Cerebellar cortex (tissue), 1 donor: ENCODE measurements around the gene MAST3.

Source experiments
- DNase-seq: peaks from one replicate; pipeline ENCODE4 v3.0.0-alpha.2; 2015; ENCODE audit warnings: low spot score

Gene MAST3

DNA sequence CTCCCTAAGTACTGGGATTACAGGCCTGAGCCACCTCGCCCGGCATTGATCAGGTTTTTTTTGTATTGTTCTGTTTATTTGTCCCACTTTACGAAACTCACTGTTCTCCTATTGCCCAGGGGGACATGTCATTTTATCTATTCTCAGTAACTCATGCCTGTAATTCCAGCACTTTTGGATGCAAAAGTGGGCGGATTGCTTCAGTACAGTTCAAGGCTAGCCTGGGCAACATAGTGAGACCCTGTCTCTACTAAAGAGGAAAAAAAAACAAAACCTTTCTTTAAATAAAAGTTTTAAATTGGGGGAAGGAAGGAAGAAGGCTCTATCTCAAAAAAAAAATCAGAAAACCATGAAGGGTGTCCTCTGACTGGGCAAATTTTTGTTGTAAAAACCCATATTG lies 92.7 kb downstream of the MAST3 start:
- DNase-seq, result no peak

DNA sequence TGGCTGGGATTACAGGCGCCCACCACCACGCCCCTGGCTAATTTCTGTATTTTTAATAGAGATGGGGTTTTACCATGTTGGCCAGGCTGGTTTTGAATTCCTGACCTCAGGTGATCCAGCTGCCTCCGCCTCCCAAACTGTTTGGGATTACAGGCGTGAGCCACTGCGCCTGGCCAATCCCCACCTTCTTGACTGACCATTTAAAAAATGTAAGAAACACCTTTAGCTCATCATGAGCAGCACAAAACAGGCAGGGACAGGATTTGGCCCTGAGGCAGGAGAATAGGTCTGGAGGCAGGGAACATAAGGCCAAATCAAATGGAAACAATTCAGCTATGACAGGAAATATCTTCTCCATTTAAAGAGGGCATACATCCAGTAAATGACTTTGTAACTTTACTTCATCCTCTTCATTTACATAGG lies 94.1 kb downstream of the MAST3 start:
- DNase-seq, result no peak

DNA sequence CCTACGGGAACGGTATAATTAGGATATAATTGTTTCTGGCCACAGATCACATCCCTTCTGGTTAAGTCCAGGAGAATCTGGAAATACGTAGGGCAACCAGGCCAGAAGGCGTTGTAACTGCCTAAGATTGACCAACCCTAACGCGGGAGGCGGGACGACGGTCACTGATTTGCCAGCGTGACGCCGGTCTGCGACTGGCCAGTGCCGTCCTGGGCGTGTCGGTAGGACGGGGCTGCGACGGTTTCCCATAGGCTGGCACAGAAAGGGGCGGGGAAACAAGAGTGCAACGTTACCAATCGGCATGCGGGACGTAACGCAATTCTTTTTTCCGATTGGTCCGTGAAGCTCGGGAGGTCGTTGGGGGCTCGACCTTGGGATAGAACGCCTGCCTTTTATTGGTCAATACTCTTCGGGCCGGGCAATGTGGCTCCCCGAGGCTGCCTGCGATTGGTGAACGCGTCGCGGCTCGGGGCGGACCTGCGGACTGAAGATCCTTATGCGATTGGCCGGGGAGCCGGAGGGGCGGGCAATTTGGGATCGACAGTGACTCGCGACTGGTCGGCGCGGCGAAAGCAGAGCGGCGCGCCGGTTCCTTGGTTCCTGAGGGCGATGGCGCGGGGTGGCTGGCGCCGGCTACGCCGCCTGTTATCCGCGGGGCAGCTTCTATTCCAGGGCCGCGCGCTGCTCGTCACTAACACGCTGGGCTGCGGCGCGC lies 95.3 kb downstream of the MAST3 start, which contains the start of gene MPV17L2:
TSS of gene MPV17L2 (plus strand) at position 546 of the 715 bp plus-strand sequence. CDS start at position 610, 64 bp downstream.
- peak; percentile 100 for DNase-seq

DNA sequence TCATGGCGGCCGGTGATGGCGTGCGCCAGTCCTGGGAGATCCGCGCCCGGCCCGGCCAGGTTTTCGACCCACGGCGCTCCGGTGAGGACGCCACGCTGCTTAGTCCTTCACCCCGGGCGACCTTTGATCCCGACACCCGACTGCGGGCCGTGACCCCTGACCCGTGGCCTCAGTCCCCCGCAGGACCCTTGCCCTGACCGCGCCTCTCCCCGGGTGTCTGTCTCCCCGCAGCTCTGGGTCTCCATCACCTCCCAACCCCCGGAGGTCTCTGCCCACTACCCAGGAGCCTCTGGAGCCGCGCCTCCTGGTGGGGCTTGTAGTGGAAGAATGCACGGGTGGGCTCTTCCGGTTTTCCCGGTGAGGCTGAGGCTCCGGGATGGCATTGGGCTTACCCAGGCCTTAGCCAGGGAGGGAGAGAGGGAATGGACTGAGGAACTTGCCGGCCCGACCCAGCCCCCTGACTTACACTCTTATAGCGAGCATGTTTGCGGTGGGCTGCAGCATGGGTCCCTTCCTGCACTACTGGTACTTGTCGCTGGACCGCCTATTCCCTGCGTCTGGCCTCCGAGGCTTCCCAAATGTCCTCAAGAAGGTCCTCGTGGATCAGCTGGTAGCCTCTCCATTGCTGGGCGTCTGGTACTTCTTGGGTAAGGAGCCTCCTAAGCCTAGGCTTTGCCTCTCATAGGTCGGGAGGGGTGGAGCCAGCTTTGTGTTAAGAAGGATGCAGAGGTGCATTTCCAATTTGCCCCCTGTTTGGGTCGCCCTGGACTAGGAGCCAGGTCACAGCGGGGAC lies 96.0 kb downstream of the MAST3 start:
- DNase-seq, result no peak

DNA sequence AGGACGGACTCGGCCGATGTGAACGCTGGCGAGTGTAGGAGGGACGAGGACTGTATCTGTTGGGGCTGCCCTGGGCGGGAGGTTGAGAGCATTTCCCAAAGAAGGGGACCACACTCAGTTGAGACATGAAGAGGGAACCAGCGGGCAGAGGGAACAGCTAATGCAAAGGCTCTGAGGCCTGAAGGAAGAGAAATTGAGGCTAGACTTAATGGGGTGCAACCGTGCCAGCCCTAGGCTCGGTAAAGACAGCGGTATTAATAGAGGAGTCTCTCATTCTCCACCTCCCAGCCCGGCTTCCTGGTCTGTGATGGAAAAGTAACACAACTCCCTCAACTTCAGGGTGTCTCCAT lies 96.6 kb downstream of the MAST3 start:
- DNase-seq, result no peak

DNA sequence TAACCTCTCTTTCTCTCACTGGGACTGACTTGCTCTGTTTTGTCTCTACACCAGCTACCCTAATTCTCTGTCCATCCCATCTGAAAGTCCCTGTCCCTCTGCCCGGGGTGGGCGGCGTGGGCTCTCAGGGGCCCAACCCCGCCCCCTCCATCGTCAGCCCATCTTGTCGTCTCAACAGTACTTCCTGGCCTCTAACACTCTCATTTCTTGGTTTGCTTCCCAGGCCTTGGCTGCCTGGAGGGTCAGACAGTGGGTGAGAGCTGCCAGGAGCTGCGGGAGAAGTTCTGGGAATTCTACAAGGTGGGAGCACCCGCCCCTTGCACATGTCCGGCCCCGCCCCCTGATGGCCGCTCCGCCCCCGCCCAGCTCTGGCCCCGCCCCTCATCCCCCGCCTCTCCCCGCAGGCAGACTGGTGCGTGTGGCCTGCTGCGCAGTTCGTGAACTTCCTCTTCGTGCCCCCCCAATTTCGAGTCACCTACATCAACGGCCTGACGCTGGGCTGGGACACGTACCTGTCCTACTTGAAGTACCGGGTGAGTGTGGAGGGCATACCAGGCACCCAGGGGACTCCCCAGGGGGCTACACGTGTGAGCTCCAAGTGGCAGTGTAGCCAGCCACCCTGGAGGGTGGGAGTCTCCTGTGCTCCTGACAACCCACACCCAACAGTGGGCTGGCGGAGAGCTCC lies 97.1 kb downstream of the MAST3 start:
- no peak for DNase-seq

DNA sequence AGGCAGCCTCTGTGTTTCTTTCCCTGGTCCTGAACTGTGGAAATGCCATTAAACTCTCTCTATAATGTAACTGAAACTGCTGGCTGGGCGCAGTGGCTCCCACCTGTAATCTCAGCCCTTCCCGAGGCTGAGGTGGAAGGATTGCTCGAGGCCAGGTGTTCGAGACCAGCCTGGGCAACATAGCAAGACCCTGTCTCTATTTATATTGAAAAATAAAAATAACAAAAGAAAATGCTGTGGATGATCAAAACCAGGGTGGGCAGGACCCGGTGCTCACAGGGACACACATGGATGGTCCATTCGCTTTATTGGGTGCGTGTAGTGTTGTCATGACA lies 98.9 kb downstream of the MAST3 start:
- no peak for DNase-seq

DNA sequence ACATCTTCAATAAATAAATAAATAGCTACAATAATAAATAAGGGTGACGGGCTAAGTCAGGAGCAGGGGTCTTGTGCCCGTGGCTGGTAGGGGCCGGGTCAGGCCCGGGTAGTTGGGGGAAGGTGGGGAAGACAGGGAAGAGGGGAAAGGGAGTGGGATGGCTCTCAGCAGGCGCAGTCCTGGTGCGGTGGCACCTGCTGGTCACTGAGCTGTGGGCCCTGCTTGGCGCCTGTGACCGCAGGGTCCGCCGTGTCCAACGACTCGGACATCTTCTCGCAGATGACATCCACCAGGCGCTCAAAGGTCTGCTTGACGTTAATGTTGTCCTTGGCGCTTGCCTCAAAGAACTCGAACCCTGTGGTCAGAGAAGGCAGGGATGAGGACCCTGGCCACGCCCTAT lies 99.7 kb downstream of the MAST3 start:
- no peak for DNase-seq

DNA sequence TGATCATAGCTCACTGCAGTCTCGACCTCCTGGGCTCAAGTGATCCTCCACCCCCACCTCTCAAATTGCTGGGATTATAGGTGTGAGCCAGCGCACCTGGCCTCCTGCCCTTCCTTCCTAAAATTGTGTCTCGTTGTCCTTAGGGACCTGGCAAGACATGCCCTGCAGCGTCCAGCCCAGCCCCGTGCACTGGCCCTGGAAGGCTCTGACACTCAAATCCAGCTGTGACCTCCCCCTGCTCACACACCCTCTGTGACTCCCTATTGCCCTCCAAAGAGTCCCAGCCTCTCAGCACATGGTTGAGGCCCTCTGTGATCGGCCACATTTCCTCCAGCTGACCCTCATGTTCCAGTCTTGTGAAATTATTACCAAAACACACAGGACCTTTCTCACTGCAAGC lies 100.4 kb downstream of the MAST3 start:
- no peak for DNase-seq

DNA sequence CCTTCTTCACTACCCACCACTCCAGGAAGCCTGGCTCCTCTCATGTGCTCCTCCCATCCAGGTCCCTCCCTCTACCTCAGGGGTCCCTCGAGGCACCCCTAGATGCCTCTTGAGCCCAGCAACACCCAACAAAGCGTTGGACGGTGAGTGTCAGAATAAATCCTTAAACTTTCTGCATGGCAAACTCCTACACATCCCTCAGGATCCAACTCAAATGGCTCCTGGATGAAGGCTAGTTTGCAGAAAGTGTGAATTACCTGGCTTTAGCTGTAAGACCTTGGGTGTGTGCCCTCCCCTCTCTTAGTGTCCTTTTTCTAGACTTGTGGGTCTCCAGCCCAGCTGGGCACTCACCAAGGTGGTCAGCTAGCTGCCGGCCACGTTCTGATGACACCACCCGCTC lies 100.8 kb downstream of the MAST3 start:
- no peak for DNase-seq
